GM18505 (cell line): ENCODE measurements around the gene SAG.

Experiments
- ATAC-seq: cut with Tn5 transposase; IDR thresholded peaks from one replicate; pipeline ENCODE4 v1.9.1; 2021; ENCODE audit not compliant: unreplicated experiment
- POLR2A ChIP-seq: IDR thresholded peaks from 4 replicates; pipeline ENCODE4 v1.6.1; 2011; ENCODE audit warnings: borderline replicate concordance; ENCODE audit not compliant: insufficient read depth, insufficient read length; ENCODE audit errors: extremely low read depth

The SAG gene

GRCh38 chr2:233356546-233357308 is 49.1 kb downstream of the SAG start:
- ATAC-seq, result no peak
- TF ChIP-seq POLR2A, result peak; percentile 42

GRCh38 chr2:233358335-233358734 is 50.7 kb downstream of the SAG start:
- ATAC-seq, result no peak
- no peak for TF ChIP-seq POLR2A

GRCh38 chr2:233358947-233359346 is 51.3 kb downstream of the SAG start:
- no peak for ATAC-seq
- TF ChIP-seq POLR2A, result no peak

GRCh38 chr2:233359823-233360222 is 52.2 kb downstream of the SAG start:
- ATAC-seq, result no peak
- no peak for TF ChIP-seq POLR2A

GRCh38 chr2:233360771-233361176 is 53.2 kb downstream of the SAG start:
- no peak for ATAC-seq

GRCh38 chr2:233361297-233361696 is 53.7 kb downstream of the SAG start:
- TF ChIP-seq POLR2A, result no peak
- no peak for ATAC-seq

More at GRCh38 chr2:233360771-233361176, 53.2 kb downstream of the SAG start:
- no peak for TF ChIP-seq POLR2A

- no peak for TF ChIP-seq POLR2A
- no peak for ATAC-seq
Measured at GRCh38 chr2:233362742-233363141, 55.1 kb downstream of the SAG start.

- no peak for TF ChIP-seq POLR2A
- ATAC-seq, result no peak
Measured at GRCh38 chr2:233363744-233364235, 56.2 kb downstream of the SAG start.

- no peak for ATAC-seq
- TF ChIP-seq POLR2A, result no peak
Measured at GRCh38 chr2:233365861-233366520, 58.4 kb downstream of the SAG start.

GRCh38 chr2:233367586-233367985 is 60.0 kb downstream of the SAG start:
- ATAC-seq, result no peak
- no peak for TF ChIP-seq POLR2A

GRCh38 chr2:233368756-233369155 is 61.1 kb downstream of the SAG start:
- no peak for ATAC-seq
- TF ChIP-seq POLR2A, result no peak

GRCh38 chr2:233369462-233369861 is 61.8 kb downstream of the SAG start:
- TF ChIP-seq POLR2A, result no peak
- no peak for ATAC-seq

GRCh38 chr2:233369897-233370685 is 62.5 kb downstream of the SAG start:
- ATAC-seq, result no peak
- no peak for TF ChIP-seq POLR2A

GRCh38 chr2:233371641-233372040 is 64.0 kb downstream of the SAG start:
- no peak for ATAC-seq
- TF ChIP-seq POLR2A, result no peak

GRCh38 chr2:233372855-233373254 is 65.2 kb downstream of the SAG start:
- TF ChIP-seq POLR2A, result no peak
- ATAC-seq, result no peak
